ENCODE results near the gene ALDH3A1.

ALDH3A1 gene

DNA sequence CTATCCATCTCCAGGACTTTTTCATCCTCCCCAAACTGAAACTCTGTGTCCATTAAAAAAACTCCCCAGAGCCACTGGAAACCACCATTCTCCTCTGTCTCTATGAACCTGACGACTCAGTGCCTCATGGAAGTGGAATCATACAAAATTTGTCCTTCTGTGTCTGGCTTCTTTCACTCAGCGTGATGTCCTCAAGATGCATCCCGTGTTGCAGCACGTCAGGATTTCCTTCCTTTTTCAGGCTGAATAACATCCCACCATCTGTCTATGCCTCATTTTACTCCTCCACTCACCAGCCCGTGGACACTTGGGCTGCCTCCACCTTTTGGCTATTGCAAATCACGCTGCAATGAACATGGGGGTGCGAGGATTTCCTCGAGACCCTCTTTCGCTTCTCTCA is 12.6 kb upstream of the ALDH3A1 start:
- DNase-seq (ENCODE audit: low read depth in 1 of 2, low spot score in 1 of 2), result no peak

DNA sequence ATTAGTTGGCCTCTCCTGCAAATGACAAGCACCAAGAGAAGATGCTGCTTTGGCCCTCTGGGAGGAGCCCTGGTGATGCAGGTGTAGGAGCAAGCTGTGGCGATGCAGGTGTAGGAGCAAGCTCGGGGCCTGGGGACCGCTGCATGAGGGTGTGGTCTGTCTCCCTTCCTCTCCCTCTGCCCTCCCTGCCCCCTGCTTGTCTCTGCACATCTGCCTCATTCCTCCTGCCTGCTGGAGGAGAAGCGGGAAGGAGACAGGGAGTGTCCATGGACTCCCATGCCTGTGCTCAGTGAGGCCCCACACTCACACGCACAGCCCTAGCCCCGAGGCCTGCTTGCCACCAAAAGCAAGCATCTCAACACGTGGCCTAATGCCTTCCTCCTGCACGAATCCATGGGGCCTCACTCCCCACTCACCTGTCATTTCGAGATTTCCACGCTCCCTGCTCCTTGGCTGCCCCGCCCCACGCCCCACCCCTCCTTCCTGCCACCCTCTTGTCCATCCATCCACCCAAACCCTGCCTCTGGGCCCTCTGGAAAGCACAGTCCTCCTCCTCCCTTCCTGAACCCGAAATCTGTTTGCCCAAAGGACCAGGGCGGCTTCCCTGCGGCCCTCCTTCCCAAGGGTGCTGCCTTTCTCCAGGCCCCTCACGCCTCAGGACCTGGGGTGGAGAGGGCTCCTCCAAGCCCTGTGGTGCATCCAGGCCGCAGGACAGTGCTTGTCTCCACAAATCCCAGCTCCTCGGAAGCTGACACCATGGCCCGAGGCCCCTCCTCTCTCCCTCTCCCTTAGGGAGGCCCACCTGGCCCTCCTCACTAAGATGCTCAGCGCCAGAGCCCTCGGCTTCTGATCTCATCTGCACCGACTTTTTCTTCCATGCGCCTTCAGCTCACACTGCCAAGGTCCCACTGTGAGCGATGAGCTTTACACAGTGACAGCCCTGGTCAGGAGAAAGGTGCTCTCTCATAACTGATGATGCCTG is 11.8 kb upstream of the ALDH3A1 start:
- DNase-seq (ENCODE audit: low read depth in 1 of 2, low spot score in 1 of 2), result no peak

DNA sequence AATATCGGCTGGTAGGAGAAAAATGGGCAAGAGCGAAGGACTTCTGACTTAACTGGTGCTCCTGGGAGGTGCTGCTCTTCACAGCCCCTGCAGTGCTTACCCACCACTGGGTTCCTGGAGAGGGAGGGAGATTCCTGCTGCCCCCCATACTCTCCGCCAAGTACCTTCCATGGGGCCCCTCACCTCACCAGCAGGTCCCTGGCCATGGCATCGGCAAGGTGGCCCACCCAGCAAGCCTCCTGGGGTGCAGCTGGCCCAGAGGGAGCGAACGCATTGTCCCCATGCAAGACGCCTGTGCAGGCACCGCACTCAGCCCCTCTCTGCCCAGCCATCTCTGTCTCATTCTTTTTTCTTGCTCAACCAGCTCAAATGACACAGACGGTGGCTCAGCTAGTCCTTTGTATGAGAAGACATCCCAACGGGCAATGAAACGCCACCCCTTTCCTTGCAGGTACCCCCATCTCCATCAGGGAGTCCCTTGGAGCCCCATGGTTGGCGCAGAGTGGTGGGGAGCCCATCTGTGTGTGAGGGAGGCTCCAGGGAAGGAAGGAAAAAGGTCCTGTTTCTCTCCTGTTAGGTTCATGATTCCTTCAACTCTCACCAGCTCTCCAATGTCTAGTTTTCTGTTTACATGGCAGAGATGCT is 9.6 kb upstream of the ALDH3A1 start:
- no peak for DNase-seq (ENCODE audit: low read depth in 1 of 2, low spot score in 1 of 2)

DNA sequence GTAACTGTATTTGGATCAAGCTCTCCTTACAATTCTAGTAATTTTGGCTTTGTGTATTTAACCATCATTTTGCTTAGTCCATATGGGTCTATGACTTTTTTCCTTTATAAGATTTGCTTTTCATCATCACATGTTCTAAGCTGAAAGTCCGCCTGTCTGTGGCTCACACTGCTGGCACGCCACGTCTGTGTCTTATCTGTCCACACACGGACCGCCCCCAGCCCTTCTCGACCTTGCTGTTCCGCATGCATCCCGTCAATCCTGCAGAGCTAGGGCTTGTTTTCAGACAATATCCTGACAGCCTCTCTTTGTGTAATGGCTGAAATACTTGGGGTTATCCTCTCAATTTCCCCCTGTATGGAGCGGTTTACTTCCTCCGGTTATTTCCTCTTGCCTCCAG is 8.4 kb upstream of the ALDH3A1 start:
- no peak for DNase-seq (ENCODE audit: low read depth in 1 of 2, low spot score in 1 of 2)

DNA sequence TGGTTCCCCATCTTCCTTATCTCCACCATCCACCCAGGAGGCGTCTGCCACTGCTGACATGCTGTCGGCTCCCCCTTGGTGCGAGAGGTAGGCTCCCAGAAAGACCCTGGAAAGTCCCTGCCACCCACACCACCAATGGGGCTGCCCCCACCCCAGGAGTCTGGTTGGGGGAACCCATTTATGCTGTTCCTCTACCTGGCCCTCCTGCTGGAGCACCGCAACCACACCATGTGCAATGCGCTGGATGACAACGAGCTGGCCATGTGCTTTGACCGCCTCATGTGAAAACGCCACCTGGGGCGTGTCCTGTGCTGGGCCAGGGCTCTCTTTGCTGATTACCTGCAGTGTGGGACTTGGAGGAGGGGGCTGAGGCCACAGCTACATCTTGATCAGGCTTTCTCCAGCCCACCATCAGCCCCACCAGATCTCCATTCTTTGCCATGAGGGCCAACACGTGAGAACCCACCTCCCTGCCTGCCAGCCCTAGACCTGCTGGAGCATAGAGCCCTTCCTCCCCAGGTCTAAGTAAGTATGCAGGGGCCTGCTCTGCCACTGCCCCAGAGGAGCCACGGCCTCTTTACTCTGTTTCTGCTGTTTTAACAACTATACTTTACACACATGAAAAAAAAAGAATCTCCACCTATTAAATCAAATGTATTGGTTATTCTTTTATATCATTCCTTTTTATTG is 7.9 kb upstream of the ALDH3A1 start:
- DNase-seq (ENCODE audit: low read depth in 1 of 2, low spot score in 1 of 2), result no peak

DNA sequence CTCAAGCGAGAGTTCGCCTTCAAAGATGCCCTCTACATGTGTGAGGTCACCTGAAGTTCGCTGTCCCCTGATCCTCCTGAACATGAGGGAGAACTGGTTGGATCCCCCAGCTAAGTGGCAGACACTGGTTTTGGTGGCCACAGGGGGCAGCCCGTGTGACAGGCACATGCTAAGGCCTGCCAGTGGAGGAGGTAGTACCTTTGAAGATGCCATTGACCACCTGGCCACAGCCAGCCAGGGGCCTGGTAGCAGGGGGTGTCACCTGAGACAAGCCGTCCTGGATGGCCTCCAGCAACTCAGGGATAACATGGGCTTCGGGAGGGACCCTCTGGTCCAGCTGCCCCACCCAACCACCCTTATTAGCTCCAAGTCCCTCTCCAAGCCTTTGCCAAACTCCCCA is 7.3 kb upstream of the ALDH3A1 start:
- DNase-seq (ENCODE audit: low read depth in 1 of 2, low spot score in 1 of 2), result no peak

DNA sequence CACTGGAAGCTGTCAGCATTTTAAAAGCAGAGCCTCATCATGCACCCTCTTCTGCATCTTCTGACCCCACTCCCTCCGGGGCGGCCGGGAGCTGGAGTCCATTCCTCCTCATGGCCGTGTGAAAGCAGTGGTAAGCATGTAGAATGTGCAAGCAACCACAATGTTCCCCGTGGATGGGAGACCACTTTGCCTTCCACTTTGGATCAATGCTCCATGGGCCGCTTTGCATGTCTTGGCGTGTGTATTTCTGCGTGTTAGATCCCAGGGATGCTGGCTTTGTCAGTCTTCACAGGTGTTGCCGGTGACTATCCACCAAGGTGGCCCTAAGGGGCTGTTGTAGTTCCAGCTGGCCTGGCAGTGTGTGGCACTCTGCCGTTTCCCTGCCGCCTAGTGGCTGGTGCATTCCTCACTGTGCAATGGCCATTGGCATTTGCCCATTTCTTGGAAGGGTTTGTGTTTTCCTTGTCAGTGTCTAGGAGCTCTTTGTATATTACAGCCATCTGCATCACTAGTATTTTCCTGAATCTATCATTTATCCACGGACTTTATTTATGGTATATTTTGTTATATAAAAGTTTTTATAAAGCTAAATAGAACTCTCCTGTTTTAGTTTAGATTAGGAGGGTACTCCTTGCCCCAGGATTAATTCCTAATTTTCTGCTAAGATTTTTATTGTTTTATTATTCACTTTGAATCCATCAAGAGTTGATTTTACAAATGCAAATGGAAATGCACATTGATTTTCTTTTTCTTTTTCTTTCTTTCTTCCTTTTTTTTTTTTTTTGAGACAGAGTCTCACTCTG is 5.8 kb upstream of the ALDH3A1 start:
- no peak for DNase-seq (ENCODE audit: low read depth in 1 of 2, low spot score in 1 of 2)

DNA sequence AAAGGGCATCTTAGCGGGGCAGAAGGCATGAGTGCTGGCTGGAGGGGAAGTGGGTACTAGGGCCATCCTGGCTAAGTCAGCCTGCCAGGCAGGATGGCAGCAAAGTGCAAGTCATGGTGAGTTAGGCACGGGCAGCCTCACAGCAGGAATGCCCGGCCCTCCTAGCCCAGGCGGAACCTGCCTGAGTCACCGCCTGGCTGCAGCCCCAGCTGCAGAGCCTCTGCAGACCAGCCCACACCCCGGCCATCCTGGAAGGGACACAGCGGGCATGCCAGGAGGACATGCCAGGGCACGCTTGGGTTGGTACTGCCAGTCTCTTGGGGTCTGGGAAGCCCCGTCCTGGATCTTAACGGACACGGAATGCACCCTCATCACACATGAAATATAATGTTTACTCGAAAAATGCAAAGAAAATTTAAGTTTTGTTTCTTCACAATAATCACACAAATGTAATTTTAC is 5.0 kb upstream of the ALDH3A1 start:
- DNase-seq (ENCODE audit: low read depth in 1 of 2, low spot score in 1 of 2), result no peak

DNA sequence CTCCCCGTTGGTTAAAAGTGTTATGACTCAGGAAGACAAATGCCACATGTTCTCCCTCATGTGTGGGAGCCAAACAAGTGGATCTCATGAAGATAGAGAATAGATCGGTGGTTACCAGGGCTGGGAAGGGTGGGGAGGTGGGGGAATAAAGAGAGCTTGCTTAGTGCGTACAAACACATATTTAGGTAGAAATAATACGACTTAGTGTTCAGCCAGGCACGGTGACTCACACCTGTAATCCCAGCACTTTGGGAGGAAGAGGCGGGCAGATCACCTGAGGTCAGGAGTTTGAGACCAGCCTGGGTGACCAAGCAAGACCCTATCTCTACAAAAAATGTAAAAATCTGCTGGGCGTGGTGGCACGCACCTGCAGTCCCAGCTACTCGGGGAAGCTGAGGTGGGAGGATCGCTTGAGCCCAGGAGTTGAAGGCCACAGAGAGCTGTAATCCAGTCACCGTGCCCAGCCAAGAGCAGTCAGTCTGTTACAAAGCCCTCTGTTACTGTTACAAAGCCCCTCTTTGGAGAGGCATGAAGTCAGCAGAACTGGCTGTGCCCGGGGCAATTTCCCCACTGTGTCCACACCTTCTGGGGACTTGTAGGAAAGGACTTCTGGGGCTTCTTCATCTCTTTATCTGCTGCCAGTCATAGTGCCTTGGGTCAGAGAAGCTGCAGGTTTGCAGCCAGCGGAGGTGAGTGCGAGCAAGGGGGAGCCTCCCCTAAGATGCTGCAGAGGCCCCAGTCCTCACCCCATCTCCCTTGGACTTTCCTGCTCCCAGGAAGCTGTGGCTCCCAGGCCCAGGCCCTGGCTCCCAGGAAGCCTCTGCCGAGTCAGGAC is 4.3 kb upstream of the ALDH3A1 start:
- DNase-seq (ENCODE audit: low read depth in 1 of 2, low spot score in 1 of 2), result no peak

DNA sequence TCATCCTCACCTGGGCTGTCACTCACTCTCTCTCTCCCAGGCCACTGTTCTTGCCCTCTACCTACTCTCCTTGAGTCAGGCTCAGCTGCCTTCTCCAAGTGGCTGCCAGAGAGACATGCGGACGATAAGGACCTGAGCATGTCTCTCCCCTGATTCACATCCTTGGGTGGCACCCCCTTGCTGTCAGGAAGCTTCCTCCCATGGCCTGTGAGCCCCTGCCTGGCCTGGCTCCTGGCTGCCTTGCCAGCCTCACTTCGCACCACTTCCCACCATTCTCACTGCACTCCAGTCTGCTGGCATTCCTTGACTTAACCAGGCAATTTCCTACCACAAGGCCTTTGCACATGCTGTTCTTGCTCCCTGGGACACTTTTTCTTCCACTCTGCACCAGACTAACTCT is 2.7 kb upstream of the ALDH3A1 start:
- DNase-seq (ENCODE audit: low read depth in 1 of 2, low spot score in 1 of 2), result no peak

DNA sequence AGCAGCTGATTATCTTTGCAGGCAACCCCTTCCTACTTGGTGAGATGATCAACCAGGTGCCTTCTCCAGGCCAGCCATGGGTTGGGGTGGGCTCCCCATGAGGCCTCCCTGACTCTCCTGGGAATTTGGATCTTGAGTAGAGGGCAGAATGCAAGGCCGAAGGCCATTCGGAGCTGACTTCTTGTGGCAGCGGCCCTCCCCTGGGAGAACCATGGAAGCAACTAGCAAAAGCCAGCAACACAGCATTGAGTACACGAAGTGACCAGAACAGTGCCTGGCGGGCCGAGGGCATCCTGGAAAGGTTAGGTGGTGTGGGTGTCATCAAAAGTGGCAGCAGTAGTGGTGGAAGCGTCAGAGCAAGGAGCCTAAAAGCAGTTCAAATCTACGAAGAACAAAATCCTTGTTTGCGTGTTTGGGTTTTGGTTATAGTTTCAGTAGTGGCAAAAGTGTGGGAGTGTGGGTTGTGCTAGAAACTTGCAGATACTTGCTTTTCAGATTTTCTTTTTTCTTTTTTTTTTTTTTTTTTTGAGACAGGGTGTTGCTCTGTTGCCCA is 2.0 kb upstream of the ALDH3A1 start:
- no peak for DNase-seq (ENCODE audit: low read depth in 1 of 2, low spot score in 1 of 2)

DNA sequence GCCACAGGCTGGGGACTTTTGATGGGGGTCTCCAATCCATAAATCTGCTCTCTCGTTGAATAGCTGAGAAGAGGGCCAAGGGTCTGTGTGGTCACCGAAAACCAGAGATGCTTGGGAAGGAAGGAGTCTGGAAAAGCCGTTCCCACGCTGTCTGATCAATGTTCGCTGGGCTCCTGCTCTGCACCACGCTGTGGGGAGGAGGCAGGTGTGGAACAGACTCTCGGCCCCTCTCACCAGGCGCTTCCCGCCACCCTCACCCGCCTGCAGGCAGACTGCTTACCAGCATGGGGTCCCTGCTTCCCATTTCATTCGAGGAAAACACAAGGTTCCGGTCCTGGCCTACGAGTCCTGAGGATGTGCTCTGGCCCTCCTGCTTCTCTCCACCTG is 702 bp upstream of the ALDH3A1 start:
- no peak for DNase-seq (ENCODE audit: low read depth in 1 of 2, low spot score in 1 of 2)

DNA sequence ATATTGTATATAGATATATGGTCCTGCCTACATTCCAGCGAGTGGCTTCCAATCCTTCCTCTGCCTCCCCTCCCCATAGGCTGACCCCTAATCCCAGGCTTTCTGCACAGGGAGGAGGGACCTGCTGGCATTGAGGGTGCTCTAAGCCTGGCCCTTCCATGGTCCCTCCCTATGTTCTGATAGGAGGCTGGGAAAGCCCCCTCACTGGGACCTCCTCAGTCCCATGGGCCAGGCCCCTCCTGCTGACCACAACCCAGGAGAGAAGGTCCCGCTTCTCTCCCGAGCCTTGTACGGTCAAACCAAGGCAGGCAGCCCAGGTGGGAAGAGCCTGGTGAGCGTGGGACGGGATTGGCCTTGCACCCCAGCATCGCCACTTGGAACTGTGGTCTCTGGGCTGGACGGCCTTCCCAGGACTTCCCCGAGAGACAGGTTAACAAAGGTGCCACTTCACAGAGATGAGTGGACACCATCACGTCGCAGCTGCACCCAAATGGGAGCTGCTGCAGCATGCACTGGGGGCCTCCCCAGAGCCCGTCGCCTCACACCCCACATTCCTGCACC is 859 bp downstream of the ALDH3A1 start:
- no peak for DNase-seq (ENCODE audit: low read depth in 1 of 2, low spot score in 1 of 2)

DNA sequence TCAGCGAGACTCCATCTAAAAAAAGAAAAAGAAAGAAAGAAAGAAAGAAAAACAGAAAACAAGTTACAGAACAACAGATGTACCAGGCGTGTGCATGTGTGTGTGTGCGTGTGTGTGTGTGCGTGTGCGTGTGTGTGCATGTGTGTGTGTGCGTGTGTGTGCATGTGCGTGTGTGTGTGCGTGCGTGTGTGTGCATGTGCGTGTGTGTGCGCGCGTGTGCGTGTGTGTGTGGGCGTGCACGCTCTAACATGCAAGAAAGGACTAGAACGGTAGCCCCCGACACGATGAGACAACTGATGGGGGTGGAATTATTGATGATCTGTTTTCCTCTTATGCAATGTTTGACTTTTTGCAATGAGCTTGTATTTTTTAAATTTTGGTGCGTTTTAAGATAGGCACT is 1.6 kb downstream of the ALDH3A1 start:
- DNase-seq (ENCODE audit: low read depth in 1 of 2, low spot score in 1 of 2), result no peak

DNA sequence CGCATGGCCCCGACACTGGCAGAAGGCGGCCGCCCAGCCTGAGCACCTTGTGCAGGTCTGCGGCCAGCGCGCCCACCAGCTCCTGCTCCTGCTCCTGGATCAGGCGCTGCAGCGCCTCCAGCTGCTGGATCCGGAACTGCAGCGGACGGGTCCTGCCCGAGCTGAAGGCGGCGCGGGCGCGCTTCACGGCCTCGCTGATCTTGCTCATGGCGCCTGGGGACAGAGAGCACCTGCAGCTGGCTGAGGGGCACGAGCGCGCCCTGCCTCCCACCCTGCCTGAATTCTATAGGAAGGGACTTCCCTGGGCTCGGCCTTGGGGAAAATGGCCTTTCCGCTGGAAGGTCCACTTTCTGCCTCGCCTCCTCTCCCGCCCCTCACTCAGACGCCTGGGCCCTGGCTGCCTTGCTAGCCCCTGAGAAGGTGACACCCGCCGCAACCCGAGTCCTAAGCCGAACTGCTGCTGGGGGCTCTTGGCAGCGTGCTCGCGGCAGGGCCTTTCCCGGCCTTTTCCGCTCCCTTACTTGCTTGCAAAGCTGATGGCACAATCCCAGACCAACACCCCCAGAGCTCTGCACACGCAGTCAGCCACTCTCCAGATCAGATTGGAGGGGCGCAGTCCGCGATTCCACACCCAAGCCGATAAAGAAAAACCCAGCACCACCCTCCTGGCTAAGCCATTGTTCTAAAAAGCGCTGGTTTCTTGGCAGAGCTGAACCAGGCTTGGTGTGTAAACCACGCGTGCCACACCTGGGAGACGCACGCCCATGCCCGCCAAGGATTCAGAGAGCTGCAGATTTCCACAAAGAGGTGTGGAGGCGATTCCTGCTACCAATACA is 3.0 kb downstream of the ALDH3A1 start:
- peak; percentile 70 to 73 for DNase-seq (ENCODE audit: low read depth in 1 of 2, low spot score in 1 of 2)

DNA sequence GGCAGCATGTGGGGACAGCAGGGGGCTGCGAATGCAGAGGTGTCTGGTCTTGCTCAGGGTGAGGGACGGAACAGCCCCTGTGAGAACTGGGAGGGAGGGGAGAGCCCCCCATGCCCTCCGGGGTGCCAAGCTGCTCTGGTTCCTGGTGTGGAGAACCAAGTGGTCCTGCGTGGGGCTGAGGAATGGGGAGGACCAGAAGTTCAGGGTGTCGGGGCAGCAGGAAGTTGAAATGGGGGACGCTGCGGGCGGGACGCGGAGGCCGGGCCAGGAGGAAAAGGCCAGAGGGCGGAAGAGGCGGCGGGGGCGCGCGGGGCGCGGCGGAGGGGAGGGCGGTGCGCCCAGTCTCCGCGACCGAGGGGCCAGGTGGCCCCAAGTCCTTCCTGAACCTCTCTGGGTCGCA is 3.6 kb downstream of the ALDH3A1 start:
- no peak for DNase-seq (ENCODE audit: low read depth in 1 of 2, low spot score in 1 of 2)

DNA sequence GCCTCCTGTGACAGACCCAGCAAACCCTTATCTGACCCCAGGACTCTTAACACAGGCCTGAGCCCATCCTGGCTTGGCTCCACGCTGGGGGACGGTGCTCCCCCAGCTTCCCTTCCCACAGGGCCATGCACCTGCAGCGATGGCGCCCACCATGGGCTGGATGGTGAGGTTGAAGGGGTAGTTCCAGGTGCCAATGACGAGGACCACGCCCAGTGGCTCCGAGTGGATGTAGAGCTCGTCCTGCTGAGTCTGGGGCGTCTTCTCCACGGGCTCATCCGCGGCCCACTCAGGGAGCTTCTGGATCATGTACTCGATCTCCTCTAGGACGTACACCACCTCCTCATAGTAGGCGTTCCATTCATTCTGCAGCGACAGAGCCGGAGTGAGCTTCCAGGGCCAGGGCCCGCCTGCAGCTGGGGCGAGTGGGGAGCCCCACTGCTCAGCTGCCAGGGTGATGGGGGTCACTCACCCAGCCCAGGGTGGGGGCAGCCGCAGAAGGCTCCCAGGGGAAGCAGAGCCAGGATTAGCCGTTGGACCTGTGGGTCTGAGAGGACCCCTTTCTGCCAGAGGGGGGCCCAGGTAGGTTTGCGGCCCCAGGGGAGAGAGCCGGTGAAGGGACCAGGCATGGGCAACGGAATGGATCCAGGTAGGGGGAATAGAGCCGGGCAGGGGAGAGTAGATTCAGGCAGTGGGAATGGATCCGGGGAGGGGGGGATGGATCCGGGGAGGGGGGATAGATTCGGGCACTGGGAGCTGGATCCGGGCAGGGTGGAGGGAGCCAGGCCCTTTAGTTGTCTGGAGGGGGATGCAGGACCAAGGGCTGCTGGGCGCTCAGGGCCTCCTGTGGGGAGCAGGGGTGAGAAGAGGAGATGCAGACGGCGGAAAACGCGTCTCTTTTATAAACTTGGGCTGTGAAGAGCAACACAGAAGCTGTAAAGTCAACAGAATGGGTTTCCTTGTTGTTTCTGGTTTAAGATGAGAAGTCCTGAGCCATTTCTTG is 4.7 kb downstream of the ALDH3A1 start:
- no peak for DNase-seq (ENCODE audit: low read depth in 1 of 2, low spot score in 1 of 2)
